GM21423 (cell line): ENCODE measurements around the gene ANKK1.

Source experiments
- ATAC-seq: cut with Tn5 transposase; IDR thresholded peaks from one replicate; pipeline ENCODE4 v1.9.1; 2021; ENCODE audit warnings: mild to moderate bottlenecking, moderate library complexity; ENCODE audit not compliant: unreplicated experiment

Gene ANKK1

GRCh38 chr11:113408206-113408605, 20.6 kb downstream of the ANKK1 start:
- ATAC-seq: no peak

- ATAC-seq: no peak
Measured at GRCh38 chr11:113408887-113409286, 21.3 kb downstream of the ANKK1 start.

- no peak for ATAC-seq
Measured at GRCh38 chr11:113409526-113409925, 21.9 kb downstream of the ANKK1 start.

GRCh38 chr11:113410414-113411135, 23.0 kb downstream of the ANKK1 start:
- ATAC-seq: no peak

GRCh38 chr11:113411536-113411935, 24.0 kb downstream of the ANKK1 start:
- ATAC-seq: no peak

- ATAC-seq: no peak
Measured at GRCh38 chr11:113412675-113413074, 25.1 kb downstream of the ANKK1 start.

- no peak for ATAC-seq
Measured at GRCh38 chr11:113415343-113415742, 27.8 kb downstream of the ANKK1 start.

- no peak for ATAC-seq
Measured at GRCh38 chr11:113417428-113417827, 29.8 kb downstream of the ANKK1 start.

GRCh38 chr11:113419454-113420003, 31.9 kb downstream of the ANKK1 start:
- ATAC-seq: no peak

GRCh38 chr11:113420808-113421207, 33.2 kb downstream of the ANKK1 start:
- no peak for ATAC-seq

GRCh38 chr11:113426686-113427085, 39.1 kb downstream of the ANKK1 start:
- ATAC-seq: no peak

GRCh38 chr11:113431746-113432145, 44.2 kb downstream of the ANKK1 start:
- ATAC-seq: no peak

GRCh38 chr11:113435190-113435968, 47.8 kb downstream of the ANKK1 start:
- ATAC-seq: no peak

- ATAC-seq: no peak
Measured at GRCh38 chr11:113436672-113437252, 49.2 kb downstream of the ANKK1 start.

GRCh38 chr11:113440816-113441215, 53.2 kb downstream of the ANKK1 start:
- ATAC-seq: no peak

GRCh38 chr11:113444502-113445123, 57.0 kb downstream of the ANKK1 start:
- no peak for ATAC-seq

GRCh38 chr11:113446112-113446511, 58.5 kb downstream of the ANKK1 start:
- no peak for ATAC-seq

GRCh38 chr11:113446938-113447337, 59.4 kb downstream of the ANKK1 start:
- no peak for ATAC-seq

- no peak for ATAC-seq
Measured at GRCh38 chr11:113447621-113448315, 60.2 kb downstream of the ANKK1 start.

- no peak for ATAC-seq
Measured at GRCh38 chr11:113448316-113448677, 60.7 kb downstream of the ANKK1 start.

GRCh38 chr11:113449743-113450142, 62.2 kb downstream of the ANKK1 start:
- ATAC-seq: no peak
